ENCODE measurements around the gene FRS3.
"Not testable (repeated sequence)": the region's sequence is repeated elsewhere in the genome, so short reads cannot be mapped to it uniquely, and the experiment has no call there.

Gene FRS3

GRCh38 chr6:41779788-41780550 is at the start of gene FRS3:
FRS3 (minus strand) TSS chr6:41779900; CDS start chr6:41776987, 2,913 bp downstream.
- peak; percentile 88 for DNase-seq (ENCODE audit: low read depth)

GRCh38 chr6:41826343-41827022 is 46.8 kb upstream of the FRS3 start:
- no peak for DNase-seq (ENCODE audit: low read depth)

GRCh38 chr6:41824571-41825569 is 45.2 kb upstream of the FRS3 start:
- peak; percentile 47 for DNase-seq (ENCODE audit: low read depth)

GRCh38 chr6:41823178-41823577 is 43.5 kb upstream of the FRS3 start:
- DNase-seq (ENCODE audit: low read depth), result no peak

- no peak for DNase-seq (ENCODE audit: low read depth)
These were observed 42.3 kb upstream of the FRS3 start for GRCh38 chr6:41822021-41822420.

- DNase-seq (ENCODE audit: low read depth), result no peak
These were observed 41.6 kb upstream of the FRS3 start for GRCh38 chr6:41821266-41821665.

- peak; percentile 52 for DNase-seq (ENCODE audit: low read depth)
These were observed 38.8 kb upstream of the FRS3 start for GRCh38 chr6:41818271-41819054.

- no peak for DNase-seq (ENCODE audit: low read depth)
These were observed 35.9 kb upstream of the FRS3 start for GRCh38 chr6:41815587-41815986.

- no peak for DNase-seq (ENCODE audit: low read depth)
These were observed 34.9 kb upstream of the FRS3 start for GRCh38 chr6:41814629-41815028.

GRCh38 chr6:41813956-41814355 is 34.3 kb upstream of the FRS3 start:
- DNase-seq (ENCODE audit: low read depth), result no peak

- no peak for DNase-seq (ENCODE audit: low read depth)
These were observed 33.8 kb upstream of the FRS3 start for GRCh38 chr6:41813469-41813868.

GRCh38 chr6:41811946-41812345 is 32.2 kb upstream of the FRS3 start:
- DNase-seq (ENCODE audit: low read depth), result not testable (repeated sequence)

GRCh38 chr6:41811095-41811494 is 31.4 kb upstream of the FRS3 start:
- DNase-seq (ENCODE audit: low read depth), result no peak

GRCh38 chr6:41805830-41806774 is 26.4 kb upstream of the FRS3 start:
- no peak for DNase-seq (ENCODE audit: low read depth)

GRCh38 chr6:41801380-41801779 is 21.7 kb upstream of the FRS3 start:
- DNase-seq (ENCODE audit: low read depth), result peak; percentile 11

- no peak for DNase-seq (ENCODE audit: low read depth)
These were observed 19.8 kb upstream of the FRS3 start for GRCh38 chr6:41799559-41799911.

GRCh38 chr6:41798901-41799558 is 19.3 kb upstream of the FRS3 start:
- no peak for DNase-seq (ENCODE audit: low read depth)

GRCh38 chr6:41796474-41796873 is 16.8 kb upstream of the FRS3 start:
- no peak for DNase-seq (ENCODE audit: low read depth)

- no peak for DNase-seq (ENCODE audit: low read depth)
These were observed 12.3 kb upstream of the FRS3 start for GRCh38 chr6:41791984-41792383.

- no peak for DNase-seq (ENCODE audit: low read depth)
These were observed 11.6 kb upstream of the FRS3 start for GRCh38 chr6:41791305-41791704.
